AG09319 (cell line): Measurements from ENCODE around the gene KSR1.
A peak's percentile ranks its signal among the peaks of the same experiment; 100 is the strongest.
"Not testable (repeated sequence)": the region's sequence is repeated elsewhere in the genome, so short reads cannot be mapped to it uniquely, and the experiment has no call there.

Experiments
- DNase-seq: peaks from one replicate; pipeline ENCODE4 v3.0.0-alpha.2; 2010; ENCODE audit warnings: low read depth; ENCODE audit errors: extremely low read depth
- TF ChIP-seq, protein P1 (sequence below): IDR thresholded peaks from 2 replicates; pipeline ENCODE4 v1.5.1; 2011; ENCODE audit warnings: low read depth, mild to moderate bottlenecking, inconsistent platforms, low read length, moderate library complexity

The KSR1 gene

DNA sequence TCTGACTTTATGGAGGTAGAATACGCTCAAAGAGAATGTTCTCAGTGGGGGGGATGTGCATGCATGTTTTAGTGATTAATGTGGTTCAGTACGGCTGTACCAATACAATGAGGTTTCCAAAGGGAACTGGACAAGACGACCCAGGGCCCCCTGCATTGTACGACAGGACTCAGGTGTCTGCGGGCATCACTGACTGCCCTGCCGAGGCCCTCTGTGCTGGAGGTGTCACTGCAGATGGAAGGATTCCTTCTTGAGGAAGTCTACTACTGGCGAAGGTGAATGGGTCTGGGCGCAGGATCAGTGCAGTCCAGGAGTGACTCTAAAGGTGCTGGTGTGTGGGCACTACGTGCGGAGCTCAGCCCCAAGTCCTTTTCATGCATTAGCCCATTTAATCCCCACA is 171.3 kb downstream of the KSR1 start:
- TF ChIP-seq, protein P1, sequence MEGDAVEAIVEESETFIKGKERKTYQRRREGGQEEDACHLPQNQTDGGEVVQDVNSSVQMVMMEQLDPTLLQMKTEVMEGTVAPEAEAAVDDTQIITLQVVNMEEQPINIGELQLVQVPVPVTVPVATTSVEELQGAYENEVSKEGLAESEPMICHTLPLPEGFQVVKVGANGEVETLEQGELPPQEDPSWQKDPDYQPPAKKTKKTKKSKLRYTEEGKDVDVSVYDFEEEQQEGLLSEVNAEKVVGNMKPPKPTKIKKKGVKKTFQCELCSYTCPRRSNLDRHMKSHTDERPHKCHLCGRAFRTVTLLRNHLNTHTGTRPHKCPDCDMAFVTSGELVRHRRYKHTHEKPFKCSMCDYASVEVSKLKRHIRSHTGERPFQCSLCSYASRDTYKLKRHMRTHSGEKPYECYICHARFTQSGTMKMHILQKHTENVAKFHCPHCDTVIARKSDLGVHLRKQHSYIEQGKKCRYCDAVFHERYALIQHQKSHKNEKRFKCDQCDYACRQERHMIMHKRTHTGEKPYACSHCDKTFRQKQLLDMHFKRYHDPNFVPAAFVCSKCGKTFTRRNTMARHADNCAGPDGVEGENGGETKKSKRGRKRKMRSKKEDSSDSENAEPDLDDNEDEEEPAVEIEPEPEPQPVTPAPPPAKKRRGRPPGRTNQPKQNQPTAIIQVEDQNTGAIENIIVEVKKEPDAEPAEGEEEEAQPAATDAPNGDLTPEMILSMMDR: no peak
- DNase-seq: no peak

DNA sequence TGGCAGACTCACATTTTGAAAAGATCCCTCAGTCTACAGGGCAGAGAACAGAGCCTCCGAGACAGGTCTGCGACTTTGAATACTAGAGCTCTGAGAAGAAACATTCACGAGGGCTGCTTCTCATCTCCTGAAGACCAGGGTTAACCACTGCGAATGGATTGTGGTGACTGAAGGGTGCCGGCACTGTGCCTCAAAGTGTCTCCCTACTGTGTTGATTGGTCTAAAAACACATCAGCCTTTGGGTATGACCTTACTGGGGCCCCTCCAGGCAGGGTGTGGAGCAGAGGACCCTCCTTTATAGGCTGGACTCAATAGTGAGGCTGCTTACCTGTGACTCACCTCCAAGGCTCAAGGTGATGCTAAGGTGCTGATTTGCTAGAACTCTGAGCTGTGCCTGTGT is 172.1 kb downstream of the KSR1 start:
- DNase-seq: no peak
- TF ChIP-seq, protein P1: no peak

DNA sequence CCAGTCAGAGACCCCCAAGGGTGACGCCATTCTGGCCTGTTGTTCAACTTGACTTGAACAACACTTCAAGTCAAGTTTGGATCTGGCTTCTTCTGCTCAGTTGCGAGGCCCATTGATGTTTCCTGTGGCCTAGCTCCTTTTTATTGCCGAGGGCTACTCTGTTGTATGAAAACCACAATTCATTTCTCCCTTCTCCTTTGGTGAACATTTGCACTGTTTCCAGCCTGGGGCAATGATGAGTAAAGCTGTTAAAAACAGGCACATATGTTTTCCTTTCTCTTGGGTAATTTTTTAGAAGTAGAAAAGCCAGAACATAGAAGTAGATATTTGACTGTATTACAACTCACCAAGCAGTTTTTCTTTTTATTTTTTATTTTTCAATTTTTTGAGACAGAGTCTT is 173.0 kb downstream of the KSR1 start:
- DNase-seq: peak; percentile 8

DNA sequence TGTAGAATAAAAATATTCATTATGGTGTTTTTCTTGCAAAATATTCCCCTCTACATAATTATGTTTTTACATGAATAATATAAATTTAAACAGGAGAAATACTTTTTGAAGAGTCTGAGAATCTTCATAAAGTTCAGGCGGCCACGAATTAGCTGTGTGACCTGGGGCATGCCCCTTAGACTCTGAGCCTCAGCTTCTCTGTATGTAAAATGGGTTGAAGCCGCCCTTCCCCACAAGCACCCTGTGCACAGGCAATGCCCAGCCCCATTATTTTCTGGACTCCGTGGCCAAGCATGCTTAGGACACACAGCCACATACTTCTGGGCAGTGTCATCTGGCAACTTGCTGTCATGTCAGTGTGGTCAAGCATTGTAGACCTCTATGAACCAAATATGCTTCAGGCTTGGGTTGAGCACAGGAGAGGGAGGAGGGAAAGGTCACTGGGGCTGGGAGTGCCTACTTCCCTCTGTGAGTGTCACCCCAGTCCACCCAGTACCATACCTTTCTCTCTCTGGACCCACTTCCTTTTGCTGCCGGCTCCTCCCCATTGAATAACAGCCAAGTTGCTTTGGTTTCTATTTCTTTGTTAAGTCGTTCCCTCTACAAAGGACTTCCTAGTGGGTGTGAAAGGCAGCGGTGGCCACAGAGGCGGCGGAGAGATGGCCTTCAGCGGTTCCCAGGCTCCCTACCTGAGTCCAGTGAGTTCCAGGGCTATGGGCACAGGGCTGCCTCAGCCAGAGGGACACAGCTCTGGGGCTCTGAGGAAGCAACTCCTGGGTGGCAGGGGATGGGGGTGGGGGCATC is 174.6 kb downstream of the KSR1 start, which contains the start of gene LGALS9:
TSS of gene LGALS9 (plus strand) at position 582 of the 804 bp plus-strand sequence. CDS start at position 660, 78 bp downstream.
- TF ChIP-seq, protein P1: no peak
- no peak for DNase-seq

DNA sequence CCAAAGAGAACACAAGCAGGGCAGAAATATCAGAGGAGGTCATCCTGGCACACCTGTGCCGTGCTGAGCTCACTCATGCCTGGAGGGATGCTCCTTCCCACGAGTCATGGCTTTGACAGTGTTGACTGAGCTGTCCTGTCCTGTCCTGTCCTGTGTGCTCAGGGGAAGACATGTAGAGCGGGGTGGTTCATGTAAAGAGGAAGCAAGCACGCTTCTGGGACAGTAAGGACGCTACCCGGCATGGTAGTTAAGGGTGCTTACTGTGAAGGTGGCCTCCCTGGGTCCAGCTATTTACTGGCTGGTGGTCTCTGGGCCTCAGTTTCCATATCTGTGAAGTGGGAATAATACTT is 175.1 kb downstream of the KSR1 start:
- TF ChIP-seq, protein P1: no peak
- no peak for DNase-seq

DNA sequence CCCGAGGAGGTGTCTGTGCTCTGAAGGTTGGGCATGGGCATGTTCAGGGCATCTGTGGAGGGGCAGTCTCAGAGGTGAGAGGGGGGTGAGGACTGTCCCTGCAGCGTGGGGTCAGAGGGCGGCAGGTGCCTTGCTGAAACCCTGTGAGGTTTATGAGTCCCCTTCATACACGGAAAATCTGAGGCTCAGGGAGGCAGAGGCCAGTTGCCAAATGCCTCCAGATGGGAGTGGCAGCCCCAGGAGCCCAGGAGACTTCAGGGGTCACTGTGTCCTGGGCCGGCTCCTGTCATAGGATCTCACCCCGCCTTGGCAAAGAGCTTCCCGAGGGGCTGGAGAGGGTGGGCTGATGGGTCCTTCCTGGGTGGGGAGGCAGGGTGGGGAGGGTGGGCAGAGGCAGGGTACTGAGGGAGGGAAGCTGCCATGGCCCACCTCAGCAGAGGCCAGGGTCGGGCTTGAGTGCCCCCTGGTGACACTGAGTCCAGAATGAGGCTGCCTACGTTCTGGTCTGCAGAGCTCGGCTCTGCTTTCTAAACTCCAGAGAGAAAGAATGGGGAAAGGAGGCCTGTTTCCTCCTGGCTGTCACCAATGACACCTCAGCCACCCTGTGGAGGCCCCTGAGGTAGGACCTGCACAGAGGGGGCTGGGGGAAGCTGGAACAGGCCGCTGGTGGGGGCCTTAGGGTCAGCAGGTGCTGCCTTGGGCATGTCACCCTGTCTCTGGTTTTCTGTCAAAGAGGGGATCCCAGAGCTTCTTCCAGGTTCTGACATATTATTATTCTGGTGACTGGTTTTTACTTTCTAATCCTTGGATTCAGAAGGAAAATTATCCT is 175.9 kb downstream of the KSR1 start:
- no peak for DNase-seq
- TF ChIP-seq, protein P1: no peak

DNA sequence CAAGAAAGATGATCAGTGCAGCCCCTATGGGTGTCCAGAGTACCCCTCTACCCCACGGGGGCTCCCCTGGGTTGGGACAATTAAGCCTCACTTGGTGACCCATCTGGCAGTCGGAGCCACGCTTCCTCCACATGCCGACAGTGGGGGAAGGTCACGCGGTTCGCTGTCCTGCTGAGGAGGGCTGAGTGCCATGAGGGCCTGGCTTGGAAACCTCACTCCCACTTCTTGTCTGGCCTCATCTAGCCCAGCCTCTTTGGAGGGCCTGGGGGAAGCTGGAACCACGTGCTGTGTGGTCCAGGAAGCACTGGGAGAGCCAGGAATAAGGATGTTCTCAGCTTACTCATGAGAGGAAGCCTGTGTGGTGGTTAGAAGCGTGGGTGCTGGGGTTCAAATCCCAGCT is 176.5 kb downstream of the KSR1 start:
- not testable (repeated sequence) for DNase-seq

DNA sequence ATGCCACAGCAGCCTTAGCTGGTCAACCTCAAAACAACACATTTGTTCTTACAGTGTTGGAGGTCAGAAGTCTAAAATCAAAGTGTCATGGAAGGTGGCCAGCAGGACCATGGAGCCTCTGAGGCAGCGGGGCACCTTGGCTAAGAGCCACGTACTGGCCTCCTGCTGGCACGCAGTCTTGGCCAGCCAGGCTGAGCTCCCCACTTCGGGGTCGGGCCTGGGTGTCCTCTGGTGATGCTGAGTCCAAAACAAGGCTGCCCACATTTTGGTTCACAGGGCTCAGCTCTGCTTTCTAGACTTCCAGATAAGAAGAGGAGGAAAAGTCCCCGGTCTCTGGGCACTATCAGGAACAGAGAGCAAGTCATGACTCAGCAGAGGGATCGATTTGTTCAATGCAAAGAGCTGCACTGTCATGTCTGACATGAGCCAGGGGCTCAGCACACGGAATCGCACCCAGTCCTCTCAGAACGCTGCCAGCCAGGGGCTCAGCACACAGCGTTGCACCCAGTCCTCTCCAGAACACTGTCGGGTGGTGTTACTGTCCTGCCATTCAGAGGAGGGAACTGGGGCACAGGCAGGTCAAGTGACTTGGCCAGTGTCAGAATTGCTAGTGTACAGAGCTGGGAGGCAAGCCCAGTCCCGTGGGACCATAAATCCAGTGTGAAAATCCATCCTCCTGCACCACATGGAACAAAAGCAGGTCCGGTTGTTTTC is 177.2 kb downstream of the KSR1 start:
- TF ChIP-seq, protein P1: no peak

More for the DNA sequence above, 177.2 kb downstream of the KSR1 start:
- DNase-seq: no peak
